Spleen (tissue), 7 donors: ENCODE data around the gene EPHX1.

ENCODE experiments used
- POLR2AphosphoS5 ChIP-seq, 3 donors: sonication (generic); formaldehyde crosslinking; IDR thresholded peaks; one replicate each; pipeline ENCODE4 v1.5.1; 2017; ENCODE audit warnings: antibody characterized with exemption in 3 of 3
- TF ChIP-seq, protein P1 (sequence below), 11 experiments: fragments of 200-600 bp in 7 of 11; fragments of 450-650 bp in 4 of 11; sonication (generic) in 4 of 11; IDR thresholded peaks in 8 of 11; conservative IDR thresholded peaks in 3 of 11; 1 replicate in 7 of 11; 2 replicates in 4 of 11; pipeline versions ENCODE4 v1.4.0 to v1.8.0; 2016 to 2021; ENCODE audit warnings: antibody characterized with exemption in 11 of 11, inconsistent platforms in 4 of 11, mild to moderate bottlenecking in 1 of 11
- donor health status: DM: no; HTN: no; CAD: no; lungs with moderate emphysema.
- donor health status: DM: no; HTN: no; CAD: no.
- donor health status: DM: no; HTN: no; CAD: no.

DNA sequence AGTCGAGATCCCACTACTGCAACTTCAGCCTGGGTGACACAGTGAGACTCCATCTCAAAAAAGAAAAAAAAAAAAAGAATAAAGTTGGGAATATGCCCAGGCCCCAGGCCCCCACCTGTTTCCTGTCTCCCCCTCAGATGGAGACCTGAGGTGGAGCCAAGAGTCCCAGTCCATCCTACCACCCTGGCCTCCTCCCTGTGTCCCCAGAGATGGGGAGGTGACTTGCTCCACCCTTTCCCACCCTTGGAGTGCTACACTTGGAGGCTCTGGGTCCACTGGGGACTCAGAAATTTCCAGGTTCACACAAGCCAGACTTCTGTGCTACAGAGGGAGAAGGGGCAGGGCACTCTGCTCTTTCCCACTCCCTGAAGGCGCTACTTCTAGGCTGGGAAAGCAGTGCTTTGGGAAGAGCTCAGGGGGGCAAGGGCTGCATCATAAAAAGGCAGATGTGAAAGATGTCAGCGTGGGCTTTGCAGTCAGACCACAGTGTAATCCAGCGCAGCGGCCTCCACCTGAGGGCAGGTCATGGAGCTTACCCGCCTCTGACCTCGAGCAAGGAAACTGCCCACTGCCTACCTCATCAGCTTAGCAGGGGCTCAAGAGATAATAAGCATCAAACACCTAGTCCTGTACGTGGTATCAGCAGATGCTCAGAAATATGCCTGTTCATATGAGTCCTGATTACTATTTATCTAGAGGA is 58.9 kb downstream of the EPHX1 start:
- TF ChIP-seq POLR2AphosphoS5 (IDR thresholded peaks at IDR 0.05) = no peak
- TF ChIP-seq, protein P1, sequence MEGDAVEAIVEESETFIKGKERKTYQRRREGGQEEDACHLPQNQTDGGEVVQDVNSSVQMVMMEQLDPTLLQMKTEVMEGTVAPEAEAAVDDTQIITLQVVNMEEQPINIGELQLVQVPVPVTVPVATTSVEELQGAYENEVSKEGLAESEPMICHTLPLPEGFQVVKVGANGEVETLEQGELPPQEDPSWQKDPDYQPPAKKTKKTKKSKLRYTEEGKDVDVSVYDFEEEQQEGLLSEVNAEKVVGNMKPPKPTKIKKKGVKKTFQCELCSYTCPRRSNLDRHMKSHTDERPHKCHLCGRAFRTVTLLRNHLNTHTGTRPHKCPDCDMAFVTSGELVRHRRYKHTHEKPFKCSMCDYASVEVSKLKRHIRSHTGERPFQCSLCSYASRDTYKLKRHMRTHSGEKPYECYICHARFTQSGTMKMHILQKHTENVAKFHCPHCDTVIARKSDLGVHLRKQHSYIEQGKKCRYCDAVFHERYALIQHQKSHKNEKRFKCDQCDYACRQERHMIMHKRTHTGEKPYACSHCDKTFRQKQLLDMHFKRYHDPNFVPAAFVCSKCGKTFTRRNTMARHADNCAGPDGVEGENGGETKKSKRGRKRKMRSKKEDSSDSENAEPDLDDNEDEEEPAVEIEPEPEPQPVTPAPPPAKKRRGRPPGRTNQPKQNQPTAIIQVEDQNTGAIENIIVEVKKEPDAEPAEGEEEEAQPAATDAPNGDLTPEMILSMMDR (IDR thresholded peaks at IDR 0.05 in 8 of 11, conservative IDR thresholded peaks at IDR 0.05 in 3 of 11) = no peak
